Fibroblast of pulmonary artery (primary cell): ENCODE results near the gene PDE4D.

Experiments used
- DNase-seq: peaks from one replicate; pipeline ENCODE4 v3.0.0-alpha.2; 2010; ENCODE audit warnings: low read depth
- H3K4me3 ChIP-seq: replicated peaks from 2 replicates; pipeline ENCODE4 v1.5.1; 2011; ENCODE audit warnings: low read depth, mild to moderate bottlenecking, control low read depth, low read length, moderate library complexity
- TF ChIP-seq, protein P1 (sequence below): IDR thresholded peaks from 2 replicates; pipeline ENCODE4 v1.5.1; 2011; ENCODE audit warnings: mild to moderate bottlenecking, control low read depth, low read length, inconsistent platforms; ENCODE audit errors: missing control alignments

PDE4D gene

DNA sequence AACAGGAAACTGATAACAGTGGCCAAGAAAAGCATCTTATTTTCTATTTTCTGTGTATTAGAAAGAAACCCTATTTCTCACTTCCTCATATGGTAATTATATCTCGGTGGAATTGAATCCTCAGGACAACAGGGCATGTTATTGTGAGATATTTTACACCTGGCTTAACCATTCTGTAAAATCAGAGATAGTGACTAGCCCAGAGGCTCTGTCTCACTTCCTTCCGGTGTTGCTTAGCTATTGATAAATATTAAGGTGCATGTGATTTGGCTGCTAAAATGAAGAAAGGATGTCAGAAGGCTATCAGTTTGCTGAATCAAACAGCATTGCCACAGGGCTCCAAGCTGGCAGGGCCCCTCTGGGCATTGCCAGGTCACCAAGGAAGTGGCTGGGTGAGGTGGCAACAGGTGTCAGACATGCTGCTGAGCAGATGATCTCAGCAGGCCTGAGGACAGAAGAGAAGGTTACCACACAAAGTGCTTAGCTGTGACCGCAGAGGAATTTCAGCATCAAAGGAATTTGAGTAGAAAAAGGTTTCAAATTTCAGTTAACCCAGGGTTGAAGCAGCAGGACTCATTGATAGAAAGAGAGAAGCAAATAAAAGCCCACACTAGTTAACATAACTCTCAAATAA, 330.7 kb downstream of the PDE4D start:
- DNase-seq = peak; percentile 56
- H3K4me3 ChIP-seq = no peak overlapping the region
- TF ChIP-seq, protein P1, sequence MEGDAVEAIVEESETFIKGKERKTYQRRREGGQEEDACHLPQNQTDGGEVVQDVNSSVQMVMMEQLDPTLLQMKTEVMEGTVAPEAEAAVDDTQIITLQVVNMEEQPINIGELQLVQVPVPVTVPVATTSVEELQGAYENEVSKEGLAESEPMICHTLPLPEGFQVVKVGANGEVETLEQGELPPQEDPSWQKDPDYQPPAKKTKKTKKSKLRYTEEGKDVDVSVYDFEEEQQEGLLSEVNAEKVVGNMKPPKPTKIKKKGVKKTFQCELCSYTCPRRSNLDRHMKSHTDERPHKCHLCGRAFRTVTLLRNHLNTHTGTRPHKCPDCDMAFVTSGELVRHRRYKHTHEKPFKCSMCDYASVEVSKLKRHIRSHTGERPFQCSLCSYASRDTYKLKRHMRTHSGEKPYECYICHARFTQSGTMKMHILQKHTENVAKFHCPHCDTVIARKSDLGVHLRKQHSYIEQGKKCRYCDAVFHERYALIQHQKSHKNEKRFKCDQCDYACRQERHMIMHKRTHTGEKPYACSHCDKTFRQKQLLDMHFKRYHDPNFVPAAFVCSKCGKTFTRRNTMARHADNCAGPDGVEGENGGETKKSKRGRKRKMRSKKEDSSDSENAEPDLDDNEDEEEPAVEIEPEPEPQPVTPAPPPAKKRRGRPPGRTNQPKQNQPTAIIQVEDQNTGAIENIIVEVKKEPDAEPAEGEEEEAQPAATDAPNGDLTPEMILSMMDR = no peak

DNA sequence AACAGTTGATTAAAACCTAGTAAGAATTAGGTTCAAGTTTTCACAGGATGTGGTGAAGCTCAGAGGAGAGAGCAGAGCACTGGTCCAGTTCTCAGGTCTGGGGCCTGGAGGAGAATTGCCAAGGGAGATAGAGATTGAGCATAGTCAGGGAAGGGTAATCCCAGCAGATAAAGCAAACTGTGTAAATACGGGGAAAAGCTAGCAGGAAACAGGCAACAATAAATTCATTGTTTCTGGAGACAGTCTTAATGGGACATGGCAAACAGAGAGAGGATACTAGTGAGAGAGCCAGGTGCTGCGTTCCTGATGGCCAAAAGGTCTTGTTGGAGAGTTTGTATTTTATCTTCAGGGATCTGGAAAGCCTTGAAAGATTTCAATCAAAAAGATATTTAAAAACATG, 333.0 kb downstream of the PDE4D start:
- DNase-seq = no peak
- TF ChIP-seq, protein P1 = no peak
- no peak overlapping the region for H3K4me3 ChIP-seq

DNA sequence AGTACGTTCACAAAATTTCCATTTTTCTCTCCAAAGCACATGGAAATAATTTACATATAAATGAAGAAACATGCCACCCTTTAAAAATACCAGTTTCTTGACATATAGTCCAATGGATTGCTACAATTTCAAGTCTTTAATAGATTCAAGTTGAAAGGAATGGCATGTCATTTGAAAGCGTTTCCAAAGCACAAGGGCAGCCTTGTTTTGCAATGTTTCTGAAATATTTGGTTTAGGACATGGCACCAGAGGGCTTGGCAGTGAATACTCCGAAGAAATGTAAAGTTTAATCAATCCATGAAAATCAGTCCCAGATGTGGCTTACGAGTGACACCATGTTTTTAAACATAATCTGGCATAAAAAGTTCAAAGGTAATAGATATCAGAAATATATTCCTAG, 333.7 kb downstream of the PDE4D start:
- DNase-seq = no peak
- TF ChIP-seq, protein P1 = no peak
- H3K4me3 ChIP-seq = no peak overlapping the region

DNA sequence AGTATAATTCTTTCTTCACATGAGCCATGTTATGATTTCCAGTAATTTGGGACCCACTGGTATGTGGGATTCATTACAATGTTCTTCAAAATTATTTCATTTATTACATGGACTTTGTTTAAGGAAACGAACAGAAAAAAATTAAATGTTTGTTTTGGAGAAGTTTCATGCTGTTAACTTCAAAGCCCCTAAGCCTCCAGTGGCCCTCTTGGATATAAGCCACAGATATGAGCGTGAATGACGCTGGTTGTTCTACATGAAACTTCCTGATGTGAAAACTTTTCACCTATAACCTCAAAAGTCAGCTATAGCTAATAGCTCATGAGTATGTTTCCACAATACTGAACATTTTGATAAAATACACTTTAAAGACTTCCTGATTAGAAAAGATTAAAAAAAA, 334.2 kb downstream of the PDE4D start:
- H3K4me3 ChIP-seq = no peak overlapping the region
- peak; percentile 18 for DNase-seq
- TF ChIP-seq, protein P1 = no peak

DNA sequence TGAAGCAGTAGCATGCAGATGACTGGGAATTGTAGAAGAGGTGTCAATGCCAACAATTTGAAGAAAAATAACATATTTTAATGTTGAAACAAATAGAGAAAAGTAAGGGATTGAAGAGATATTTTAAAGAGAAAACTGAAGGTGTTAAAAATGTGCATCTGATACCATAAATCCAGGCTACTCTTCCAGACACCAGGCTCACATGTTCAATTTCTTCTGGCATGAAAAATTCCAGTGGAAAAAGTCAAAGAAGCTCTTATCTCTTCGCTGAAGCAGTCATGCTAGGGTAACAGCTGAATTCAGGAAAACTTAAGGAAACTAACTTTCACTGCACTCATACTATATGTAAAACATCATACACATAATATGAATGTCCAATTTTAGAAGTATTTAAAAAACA, 335.0 kb downstream of the PDE4D start:
- DNase-seq = no peak
- TF ChIP-seq, protein P1 = no peak
- no peak overlapping the region for H3K4me3 ChIP-seq

DNA sequence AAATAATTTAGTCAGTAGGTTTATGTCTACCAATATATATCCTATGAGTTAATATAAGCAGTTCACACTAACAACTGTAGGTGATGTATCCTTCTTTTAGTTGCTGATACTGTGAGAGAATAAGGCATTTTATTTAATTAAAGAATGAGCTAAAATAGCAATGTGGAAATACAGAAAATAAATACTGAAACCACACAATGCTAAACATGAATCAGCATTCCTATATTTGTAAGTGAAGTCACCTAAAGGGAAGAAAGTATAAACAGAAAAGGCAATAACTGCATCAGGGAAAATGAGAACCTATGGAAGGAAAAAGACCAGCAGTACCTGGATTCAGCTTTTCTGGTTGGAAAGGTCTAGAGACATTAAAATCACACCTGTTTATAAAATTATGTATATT, 336.0 kb downstream of the PDE4D start:
- H3K4me3 ChIP-seq = no peak overlapping the region
- TF ChIP-seq, protein P1 = no peak
- no peak for DNase-seq

DNA sequence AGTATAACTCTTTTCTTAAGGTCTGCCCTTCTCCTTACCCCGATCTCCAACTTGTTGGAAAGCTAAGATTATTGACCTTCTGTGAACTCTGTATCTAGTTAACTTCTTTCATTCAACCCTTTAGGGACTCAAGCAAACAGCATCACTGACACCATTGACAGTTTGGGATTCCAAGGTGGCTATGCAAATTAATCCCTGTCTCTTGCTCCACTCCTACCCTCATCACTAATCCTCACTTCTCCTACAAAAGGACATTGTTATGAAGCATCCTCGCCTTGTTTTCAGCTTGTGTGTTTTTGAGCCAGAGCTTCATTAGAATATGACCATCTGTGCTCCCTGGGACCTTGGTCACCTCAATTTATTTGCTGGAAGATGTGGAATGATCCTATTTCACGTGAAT, 337.9 kb downstream of the PDE4D start:
- no peak for DNase-seq
- TF ChIP-seq, protein P1 = no peak
- no peak overlapping the region for H3K4me3 ChIP-seq
